Trophoblast cell (in vitro differentiated cells and primary cell): ENCODE results near the gene OSBPL1A.

Source experiments
- DNase-seq, 2 donors: peaks; one replicate each; pipeline ENCODE4 v3.0.0-alpha.2; 2016
- H2AFZ ChIP-seq: 2 replicates; pipeline ENCODE4 v1.6.1; 2013; ENCODE audit warnings: low read length, moderate library complexity, mild to moderate bottlenecking; ENCODE audit not compliant: insufficient read depth, poor library complexity
- H2AK5ac ChIP-seq: 2 replicates; pipeline ENCODE4 v1.6.1; 2013; ENCODE audit warnings: mild to moderate bottlenecking, low read length
- H2BK120ac ChIP-seq: 2 replicates; pipeline ENCODE4 v1.6.1; 2013; ENCODE audit warnings: low read length, mild to moderate bottlenecking, moderate library complexity; ENCODE audit not compliant: insufficient read depth, poor library complexity
- H2BK12ac ChIP-seq: 2 replicates; pipeline ENCODE4 v1.6.1; 2013; ENCODE audit warnings: mild to moderate bottlenecking, low read length, moderate library complexity
- H2BK5ac ChIP-seq: 2 replicates; pipeline ENCODE4 v1.6.1; 2013; ENCODE audit warnings: low read length, low read depth, moderate library complexity, mild to moderate bottlenecking; ENCODE audit not compliant: poor library complexity
- H3K14ac ChIP-seq: 2 replicates; pipeline ENCODE4 v1.6.1; 2013; ENCODE audit warnings: mild to moderate bottlenecking, low read length
- H3K18ac ChIP-seq: 2 replicates; pipeline ENCODE4 v1.6.1; 2013; ENCODE audit warnings: mild to moderate bottlenecking, low read length
- H3K23ac ChIP-seq: 2 replicates; pipeline ENCODE4 v1.6.1; 2013; ENCODE audit warnings: low read length
- H3K27ac ChIP-seq: 2 replicates; pipeline ENCODE4 v1.5.1; 2013; ENCODE audit warnings: low read depth, mild to moderate bottlenecking, inconsistent platforms, low read length, moderate library complexity
- H3K27me3 ChIP-seq: 2 replicates; pipeline ENCODE4 v1.6.1; 2013; ENCODE audit warnings: inconsistent platforms, mild to moderate bottlenecking, low read length, moderate library complexity; ENCODE audit not compliant: insufficient read depth
- H3K36me3 ChIP-seq, 2 experiments: 1 replicate in 1 of 2; 2 replicates in 1 of 2; pipeline ENCODE4 v1.6.1; 2013; ENCODE audit warnings: low read length in 2 of 2, mild to moderate bottlenecking in 2 of 2, moderate library complexity in 1 of 2; ENCODE audit not compliant: insufficient read depth in 2 of 2, control insufficient read depth in 1 of 2
- H3K4ac ChIP-seq: 2 replicates; pipeline ENCODE4 v1.6.1; 2013; ENCODE audit warnings: low read depth, mild to moderate bottlenecking, low read length, moderate library complexity
- H3K4me1 ChIP-seq, 2 experiments: 1 replicate in 1 of 2; 2 replicates in 1 of 2; pipeline ENCODE4 v1.6.1; 2013; ENCODE audit warnings: low read length in 2 of 2, mild to moderate bottlenecking in 2 of 2, moderate library complexity in 1 of 2; ENCODE audit not compliant: insufficient read depth in 2 of 2, control insufficient read depth in 1 of 2
- H3K4me2 ChIP-seq: 2 replicates; pipeline ENCODE4 v1.6.1; 2013; ENCODE audit warnings: inconsistent platforms, mild to moderate bottlenecking, low read length, moderate library complexity
- H3K4me3 ChIP-seq: 2 replicates; pipeline ENCODE4 v1.5.1; 2013; ENCODE audit warnings: mild to moderate bottlenecking, low read depth, low read length, inconsistent platforms
- H3K79me1 ChIP-seq: one replicate; pipeline ENCODE4 v1.6.1; 2013; ENCODE audit warnings: low read length
- H3K79me2 ChIP-seq: 2 replicates; pipeline ENCODE4 v1.6.1; 2013; ENCODE audit warnings: low read length, mild to moderate bottlenecking; ENCODE audit not compliant: control insufficient read depth, insufficient read depth, poor library complexity
- H3K9ac ChIP-seq: 2 replicates; pipeline ENCODE4 v1.6.1; 2013; ENCODE audit warnings: mild to moderate bottlenecking, low read length
- H3K9me3 ChIP-seq: 2 replicates; pipeline ENCODE4 v1.6.1; 2013; ENCODE audit warnings: low read depth, mild to moderate bottlenecking, control low read depth, inconsistent platforms, low read length; ENCODE audit not compliant: insufficient read depth
- H4K12ac ChIP-seq: 2 replicates; pipeline ENCODE4 v1.6.1; 2013; ENCODE audit warnings: low read depth, mild to moderate bottlenecking, low read length, moderate library complexity
- H4K8ac ChIP-seq: 2 replicates; pipeline ENCODE4 v1.6.1; 2013; ENCODE audit warnings: low read depth, mild to moderate bottlenecking, low read length, moderate library complexity
- H4K91ac ChIP-seq: one replicate; pipeline ENCODE4 v1.6.1; 2013; ENCODE audit warnings: low read depth, mild to moderate bottlenecking, low read length, moderate library complexity
- WGBS: extraction: QIAGEN DNeasy Blood & Tissue Kit; methylation state at CpG from one replicate; pipeline ENCODE4 v1.1.7; 2013; ENCODE audit warnings: missing lambda C conversion rate; ENCODE audit not compliant: insufficient read length, insufficient coverage; ENCODE audit errors: extremely low coverage; 5-methylcytosine and 5-hydroxymethylcytosine counted together

OSBPL1A gene

DNA sequence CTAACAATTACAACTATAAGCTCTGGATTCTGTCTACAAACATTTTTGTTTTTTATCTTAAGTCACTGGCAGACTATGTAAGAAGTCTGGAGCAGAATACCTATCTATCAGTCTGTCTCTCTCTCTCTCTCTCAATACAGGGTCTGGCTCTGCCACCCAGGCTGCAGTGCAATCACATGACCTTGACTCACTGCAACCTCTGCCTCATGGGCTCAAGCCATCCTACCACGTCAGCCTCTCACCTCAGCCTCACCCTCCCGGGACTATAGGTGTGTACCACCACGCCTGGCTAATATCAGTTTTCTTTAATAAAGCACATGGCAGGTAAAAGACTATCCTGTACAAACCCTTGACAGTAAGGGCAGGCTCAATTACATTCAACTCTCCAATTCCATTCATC, 96.9 kb downstream of the OSBPL1A start:
- Histone ChIP-seq H2BK12ac (no peak overlapping the region), H3K4me1 (peaks cover 0 to 2% of the 10 kb centered on the region in 2 experiments), H3K36me3 (no peaks in the 10 kb centered on the region), H3K4me2 (no peak overlapping the region), H4K12ac (no peak overlapping the region), H2BK120ac (no peak overlapping the region), H4K91ac (no peak overlapping the region), H2BK5ac (no peak overlapping the region), H3K79me1 (no peaks in the 10 kb centered on the region), H3K14ac (no peak overlapping the region), H3K18ac (no peak overlapping the region), H3K23ac (no peak overlapping the region), H3K4me3 (no peak overlapping the region), H2AFZ (no peak overlapping the region), H3K79me2 (no peaks in the 10 kb centered on the region), H2AK5ac (no peak overlapping the region), H3K4ac (no peak overlapping the region), H4K8ac (no peak overlapping the region), H3K9me3 (no peaks in the 10 kb centered on the region), H3K27me3 (no peaks in the 10 kb centered on the region), H3K27ac (no peak overlapping the region), H3K9ac (no peak overlapping the region)
- no peak for DNase-seq
- WGBS: no CpG with 5 or more reads among the region's 3 CpGs

DNA sequence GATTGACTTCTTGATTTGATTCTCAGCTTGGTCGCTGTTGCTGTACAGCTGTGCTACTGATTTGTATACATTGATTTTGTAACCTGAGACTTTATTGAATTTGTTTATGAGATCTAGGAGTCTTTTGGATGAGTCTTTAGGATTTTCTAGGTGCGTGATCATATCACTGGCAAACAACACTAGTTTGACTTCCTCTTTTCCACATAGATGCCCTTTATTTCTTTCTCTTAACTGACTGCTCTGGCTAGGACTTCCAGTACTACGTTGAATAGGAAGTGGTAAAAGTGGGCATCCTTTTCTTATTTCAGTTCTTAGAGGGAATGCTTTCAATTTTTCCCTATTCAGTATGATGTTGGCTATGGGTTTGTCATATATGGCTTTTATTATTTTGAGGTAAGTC, 101.3 kb downstream of the OSBPL1A start:
- H3K79me1 ChIP-seq: no peaks in the 10 kb centered on the region
- no peak for DNase-seq
- H4K12ac ChIP-seq: no peak overlapping the region
- no peaks in the 10 kb centered on the region for H3K9me3 ChIP-seq
- peaks cover 0 to 2% of the 10 kb centered on the region in 2 experiments for H3K4me1 ChIP-seq
- H2BK12ac ChIP-seq: no peak overlapping the region
- no peaks in the 10 kb centered on the region for H3K27me3 ChIP-seq
- H3K4ac ChIP-seq: no peak overlapping the region
- no peaks in the 10 kb centered on the region for H3K36me3 ChIP-seq
- no peak overlapping the region for H3K27ac ChIP-seq
- no peak overlapping the region for H3K18ac ChIP-seq
- H2AK5ac ChIP-seq: no peak overlapping the region
- no peak overlapping the region for H4K91ac ChIP-seq
- H2BK120ac ChIP-seq: no peak overlapping the region
- WGBS: no CpG with 5 or more reads among the region's 3 CpGs
- H3K79me2 ChIP-seq: no peaks in the 10 kb centered on the region
- no peak overlapping the region for H2AFZ ChIP-seq
- H3K14ac ChIP-seq: no peak overlapping the region
- H3K4me3 ChIP-seq: no peak overlapping the region
- no peak overlapping the region for H4K8ac ChIP-seq
- no peak overlapping the region for H3K9ac ChIP-seq
- H3K23ac ChIP-seq: no peak overlapping the region
- no peak overlapping the region for H3K4me2 ChIP-seq
- H2BK5ac ChIP-seq: no peak overlapping the region

DNA sequence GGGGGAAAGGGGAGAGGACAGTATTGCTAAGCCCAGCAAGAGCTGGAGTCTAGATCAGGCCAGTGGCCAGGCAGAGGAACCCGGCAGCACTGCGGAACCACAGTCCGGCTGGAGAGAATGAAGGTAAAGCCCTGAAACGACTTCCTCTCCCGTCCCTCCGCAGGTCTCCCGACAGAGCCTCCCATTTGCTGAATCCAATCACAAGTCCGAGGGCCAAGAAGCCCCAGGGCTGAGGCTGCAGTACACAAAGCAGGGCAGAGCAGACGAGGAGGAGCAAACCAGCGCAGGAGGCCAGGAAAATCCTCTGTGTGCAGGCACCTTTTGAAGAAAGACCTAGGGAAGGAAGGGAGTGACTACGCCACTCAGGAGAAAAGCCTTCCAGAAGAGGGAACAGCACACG, 104.4 kb downstream of the OSBPL1A start:
- peak in 1 of 2 donors; percentile 15 for DNase-seq
- H3K4me3 ChIP-seq: no peak overlapping the region

DNA sequence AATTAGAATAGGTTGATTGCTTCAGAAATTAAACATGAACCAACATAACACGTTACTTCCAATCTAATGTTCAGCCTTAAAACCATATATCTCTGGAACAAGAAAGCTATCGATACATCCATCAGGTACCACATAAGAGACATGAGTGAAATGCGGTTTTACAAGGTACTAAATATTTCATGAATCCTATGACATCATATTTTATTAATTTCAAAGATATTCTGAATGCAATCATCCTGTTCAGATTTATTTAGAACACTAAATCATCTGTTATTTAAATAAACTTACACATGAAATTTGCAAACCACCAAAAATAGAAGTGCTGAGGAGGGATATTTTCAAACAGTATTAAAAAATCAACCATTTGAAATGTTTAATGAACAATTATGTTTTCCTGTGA, 119.0 kb downstream of the OSBPL1A start:
- Histone ChIP-seq H3K9ac (no peak overlapping the region), H3K79me1 (no peaks in the 10 kb centered on the region), H3K79me2 (no peaks in the 10 kb centered on the region), H4K8ac (no peak overlapping the region), H2BK5ac (no peak overlapping the region), H3K27me3 (no peaks in the 10 kb centered on the region), H2AK5ac (no peak overlapping the region), H3K18ac (no peak overlapping the region), H3K23ac (no peak overlapping the region), H2BK120ac (no peak overlapping the region), H3K27ac (no peak overlapping the region), H4K12ac (no peak overlapping the region), H3K14ac (no peak overlapping the region), H3K36me3 (peaks cover 0 to 3% of the 10 kb centered on the region in 2 experiments), H3K4me2 (no peak overlapping the region), H3K4me1 (no peaks in the 10 kb centered on the region), H3K4ac (no peak overlapping the region), H2BK12ac (no peak overlapping the region), H3K4me3 (no peak overlapping the region), H3K9me3 (peaks cover 3% of the 10 kb centered on the region), H2AFZ (no peak overlapping the region), H4K91ac (no peak overlapping the region)
- WGBS: no CpG with 5 or more reads among the region's 3 CpGs
- DNase-seq: peak in 1 of 2 donors; percentile 9

More for the DNA sequence above, 104.4 kb downstream of the OSBPL1A start:
- Histone ChIP-seq H4K8ac (no peak overlapping the region), H3K18ac (no peak overlapping the region), H2AK5ac (no peak overlapping the region), H3K9ac (no peak overlapping the region), H4K12ac (no peak overlapping the region), H4K91ac (no peak overlapping the region), H3K14ac (no peak overlapping the region), H2BK5ac (no peak overlapping the region), H2BK12ac (no peak overlapping the region), H3K27me3 (no peaks in the 10 kb centered on the region), H3K79me2 (no peaks in the 10 kb centered on the region), H3K23ac (no peak overlapping the region), H3K36me3 (no peaks in the 10 kb centered on the region), H3K4ac (no peak overlapping the region), H3K4me2 (no peak overlapping the region), H3K9me3 (no peaks in the 10 kb centered on the region), H3K4me1 (no peaks in the 10 kb centered on the region), H2BK120ac (no peak overlapping the region), H3K79me1 (no peaks in the 10 kb centered on the region), H2AFZ (no peak overlapping the region), H3K27ac (no peak overlapping the region)
- no CpG with 5 or more reads among the region's 12 CpGs for WGBS
